NCI-H1048 (cell line): ENCODE measurements around the gene PDLIM1.

Experiments
- DNase-seq: peaks from one replicate; lab custom pipeline; 2025; lab: John Stamatoyannopoulos, UW

PDLIM1 gene

DNA sequence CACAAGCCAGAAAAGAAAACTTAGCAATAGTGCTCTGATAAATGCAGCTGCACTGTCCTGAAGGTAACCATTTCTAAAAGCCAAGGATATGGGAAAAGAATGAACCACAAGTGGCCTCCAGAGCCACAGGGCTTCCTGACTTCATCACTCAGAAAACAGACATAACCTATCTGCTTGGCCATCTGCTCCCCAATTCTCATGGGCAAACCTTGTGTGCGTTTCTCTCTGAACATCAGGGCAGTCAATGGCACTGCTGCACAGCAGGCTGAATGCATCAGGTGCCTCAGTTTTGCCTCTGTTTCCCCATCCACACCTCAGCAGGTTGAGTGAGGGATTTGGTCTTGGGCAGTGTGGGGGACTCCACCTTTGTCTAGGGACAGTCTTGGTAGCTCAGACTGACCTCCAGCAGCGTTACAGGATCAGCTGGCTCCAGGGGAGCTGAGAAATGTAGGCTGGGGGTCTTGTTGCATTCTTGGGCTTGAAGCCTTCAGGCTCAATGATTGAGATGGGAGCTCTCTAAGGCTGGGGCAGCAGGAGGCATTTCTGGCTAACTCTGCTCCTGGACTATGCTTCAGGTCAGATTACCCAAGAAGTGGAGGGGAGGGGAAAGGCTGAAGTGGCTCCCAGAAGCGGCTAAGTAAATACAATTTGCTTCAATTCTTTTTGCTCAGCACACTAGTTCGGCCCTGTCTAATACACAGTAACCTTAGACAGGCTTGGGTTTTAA is 23.6 kb upstream of the PDLIM1 start:
- no peak for DNase-seq

DNA sequence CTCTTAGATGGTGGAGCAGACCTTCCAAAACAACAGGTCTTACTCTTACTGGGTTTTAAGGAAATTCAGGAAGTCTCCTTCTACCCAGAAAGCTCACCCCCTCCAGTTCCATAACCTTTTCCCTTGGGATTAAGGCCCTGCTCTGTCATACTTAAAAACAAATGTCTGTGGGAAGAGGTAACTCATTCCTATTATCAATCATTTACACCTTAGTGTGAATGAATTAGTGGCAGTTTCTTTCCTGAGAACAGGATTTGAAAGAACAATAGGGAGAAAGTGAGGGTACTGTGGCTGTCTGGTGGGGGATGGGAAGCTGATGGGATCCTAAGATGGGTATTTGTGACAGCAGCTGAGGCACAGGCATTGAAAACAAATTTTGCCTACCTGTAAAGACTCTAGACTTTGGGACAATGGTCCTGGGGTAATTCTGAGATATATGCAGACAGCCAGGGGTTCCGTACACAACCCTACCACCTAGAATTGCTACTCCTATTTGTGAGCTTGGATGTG is 22.2 kb upstream of the PDLIM1 start:
- no peak for DNase-seq

DNA sequence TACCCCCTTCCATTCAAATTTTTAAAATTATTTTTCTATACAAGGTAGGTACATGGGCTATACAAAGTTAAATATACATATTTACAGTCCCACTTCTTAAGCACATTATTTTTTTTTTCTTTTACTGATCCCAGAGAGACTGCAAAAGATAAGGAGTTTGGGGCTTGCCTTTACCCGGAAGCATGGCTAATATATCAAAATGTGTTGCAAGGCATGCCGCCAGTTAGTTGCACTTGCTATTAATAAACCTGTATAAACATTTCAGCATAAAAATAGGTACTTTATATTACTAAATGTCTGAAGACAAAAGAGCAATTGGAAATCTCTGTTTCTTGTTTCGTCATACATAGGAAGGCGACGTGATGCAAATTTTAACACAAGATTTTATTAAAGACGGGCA is 21.5 kb upstream of the PDLIM1 start:
- no peak for DNase-seq

DNA sequence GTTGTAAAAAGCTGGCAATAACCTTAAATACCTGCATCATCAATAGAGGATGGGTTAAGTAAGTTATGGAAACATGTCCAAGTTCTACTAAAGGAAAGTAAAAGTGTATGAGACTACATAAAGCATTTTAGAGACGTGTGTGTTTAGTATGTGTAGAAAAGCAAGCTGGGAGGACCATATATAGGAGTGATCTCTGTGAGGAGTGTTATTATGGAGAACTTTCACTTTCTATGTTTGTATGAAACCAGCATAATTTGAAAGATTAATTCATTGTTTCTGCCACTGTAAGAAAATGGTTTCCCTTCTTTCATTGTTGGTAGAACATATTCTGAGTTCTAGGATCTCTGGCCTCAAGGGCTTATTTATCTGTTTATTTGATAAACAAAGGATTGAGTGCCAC is 19.2 kb upstream of the PDLIM1 start:
- no peak for DNase-seq

DNA sequence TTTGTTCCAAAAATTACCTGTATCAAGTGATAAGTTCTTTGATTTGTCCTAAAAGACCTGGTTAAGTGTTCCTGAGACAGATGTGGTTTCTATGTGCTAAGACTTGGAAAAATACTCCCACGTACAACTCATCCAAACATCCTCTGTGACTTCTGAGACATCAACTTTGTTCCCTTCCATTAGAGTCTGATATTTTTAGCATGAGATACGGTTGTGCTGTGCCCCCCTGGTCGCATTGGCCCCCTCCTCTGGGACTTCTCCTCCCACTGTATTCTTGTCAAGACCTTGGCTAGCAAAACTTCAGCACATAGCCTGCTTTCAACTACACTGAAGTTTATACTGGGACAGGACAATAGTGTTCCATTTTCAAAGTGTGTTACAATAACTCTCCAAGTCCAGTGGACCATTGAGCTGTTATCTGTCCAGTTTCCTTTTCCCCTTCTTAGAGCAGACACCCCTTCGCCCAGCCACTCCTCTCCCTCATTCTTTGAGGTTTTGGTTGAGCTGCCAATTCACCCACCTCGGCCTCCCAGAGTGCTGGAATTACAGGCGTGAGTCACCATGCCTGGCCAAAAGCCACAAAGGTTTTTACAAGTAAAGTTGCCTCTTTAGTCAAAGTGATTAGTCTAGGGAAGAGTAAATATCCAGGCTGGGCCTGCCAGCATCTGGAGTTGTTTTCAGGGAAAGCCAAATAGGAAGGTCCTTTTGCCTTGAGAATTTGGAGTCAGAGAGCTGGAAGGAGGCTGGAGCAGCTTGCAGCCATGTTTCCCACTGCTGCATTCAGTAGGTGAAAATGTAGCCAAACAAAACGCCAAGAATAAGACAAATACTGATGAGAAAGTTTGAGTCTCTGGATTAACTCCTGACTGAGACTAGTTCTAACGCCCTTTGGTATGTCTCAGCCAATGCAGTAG is 17.8 kb upstream of the PDLIM1 start:
- no peak for DNase-seq

DNA sequence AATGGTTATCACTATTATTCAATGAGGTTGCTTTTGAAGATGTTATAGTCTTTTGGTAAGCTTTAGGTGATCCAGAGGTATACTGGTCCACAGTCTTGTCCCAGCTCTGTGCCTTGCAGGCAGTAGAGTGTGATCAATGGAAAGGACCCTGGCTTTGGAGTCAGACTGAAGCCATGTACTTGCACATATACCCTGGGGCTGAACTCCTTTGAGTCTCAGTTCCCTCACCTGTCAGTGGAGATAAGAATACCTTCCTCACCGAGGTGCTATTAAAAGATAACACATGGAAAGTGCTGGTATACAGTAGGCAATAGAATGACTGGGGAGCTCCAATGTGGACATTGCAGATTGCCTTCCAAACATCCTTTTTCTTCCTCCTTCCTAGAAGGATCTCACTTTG is 16.0 kb upstream of the PDLIM1 start:
- no peak for DNase-seq

DNA sequence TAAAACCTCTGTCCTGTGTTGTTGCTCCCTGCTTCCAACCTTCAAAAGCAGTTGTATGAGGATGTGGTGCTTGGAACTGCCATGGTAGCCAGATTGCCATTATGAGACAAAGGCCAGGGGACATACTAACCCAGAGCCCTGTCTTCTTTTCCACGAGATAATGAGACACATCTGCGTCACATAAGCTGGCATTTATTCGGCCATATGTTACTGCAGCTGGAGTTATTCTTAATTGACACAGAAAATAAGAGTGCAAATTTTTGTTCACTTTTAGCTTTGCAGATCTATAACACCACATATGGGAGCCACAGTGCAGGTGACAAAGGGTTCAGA is 15.5 kb upstream of the PDLIM1 start:
- DNase-seq = no peak

DNA sequence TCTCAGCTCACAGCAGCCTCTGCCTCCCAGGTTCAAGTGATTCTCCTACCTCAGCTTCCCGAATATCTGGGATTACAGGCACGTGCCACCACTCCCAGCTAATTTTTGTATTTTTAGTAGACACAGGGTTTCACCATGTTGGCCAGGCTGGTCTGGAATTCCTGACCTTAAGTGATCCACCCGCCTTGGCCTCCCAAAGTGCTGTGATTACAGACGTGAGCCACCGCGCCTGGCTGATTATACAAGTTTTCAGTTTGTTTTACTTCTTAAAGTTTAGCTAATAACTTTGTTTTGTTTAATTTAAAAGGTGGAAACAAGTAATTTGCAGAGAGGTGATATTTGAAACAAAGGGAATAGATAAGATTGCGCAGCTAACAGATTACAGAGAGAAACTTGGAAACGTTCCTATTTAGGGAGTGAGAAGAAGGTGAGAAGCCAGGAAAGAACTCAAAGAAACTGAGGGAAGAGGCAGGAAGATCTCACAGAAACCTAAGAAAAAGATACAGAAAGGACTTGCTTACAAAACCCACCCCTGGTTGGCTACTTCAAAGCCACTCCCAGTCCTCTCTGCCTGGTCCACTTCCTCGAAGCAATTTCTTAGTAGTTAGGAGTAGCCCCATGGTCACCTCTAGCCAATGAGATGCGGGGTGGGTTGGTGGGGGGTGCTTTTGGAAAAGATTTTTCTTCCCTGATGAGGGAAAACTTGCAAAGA is 15.0 kb upstream of the PDLIM1 start:
- DNase-seq = no peak

DNA sequence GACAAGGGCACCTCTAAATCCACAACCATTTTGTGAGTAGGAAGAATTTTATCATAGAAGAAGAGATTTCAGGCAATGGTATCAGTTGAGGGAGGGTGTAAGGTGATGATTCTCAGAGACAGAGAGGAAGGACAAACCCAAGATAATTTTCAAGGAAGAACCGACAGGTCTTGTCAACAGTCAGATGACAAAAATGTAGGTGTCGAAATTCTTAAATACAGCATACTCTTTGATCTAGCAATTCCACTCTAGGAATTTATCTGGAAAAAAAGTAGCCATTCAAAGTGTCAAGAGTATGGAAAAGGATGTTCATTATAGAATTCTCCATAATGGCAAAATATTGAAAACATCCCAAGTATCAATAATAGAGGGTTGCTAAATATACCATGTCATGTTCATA is 14.2 kb upstream of the PDLIM1 start:
- DNase-seq = no peak

DNA sequence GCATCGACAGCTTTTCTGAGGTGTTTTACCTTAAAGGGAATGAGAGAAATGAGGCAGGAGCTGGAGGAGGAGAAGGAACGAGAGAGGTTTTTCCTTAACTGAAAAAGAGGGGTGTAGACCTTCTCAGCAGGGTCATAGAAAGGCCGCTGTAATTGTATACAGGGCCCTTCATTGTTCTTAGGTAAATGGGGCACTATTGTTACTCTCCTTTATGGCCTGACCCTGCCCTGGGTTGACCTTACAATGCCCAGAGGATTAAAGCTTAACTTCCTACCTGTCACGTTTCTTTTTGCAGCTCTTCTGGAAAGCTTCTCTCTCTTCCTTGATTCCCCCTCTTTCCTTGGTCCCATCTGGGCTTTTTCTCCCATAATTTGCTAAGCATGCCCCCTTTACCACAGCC is 13.7 kb upstream of the PDLIM1 start:
- no peak for DNase-seq

DNA sequence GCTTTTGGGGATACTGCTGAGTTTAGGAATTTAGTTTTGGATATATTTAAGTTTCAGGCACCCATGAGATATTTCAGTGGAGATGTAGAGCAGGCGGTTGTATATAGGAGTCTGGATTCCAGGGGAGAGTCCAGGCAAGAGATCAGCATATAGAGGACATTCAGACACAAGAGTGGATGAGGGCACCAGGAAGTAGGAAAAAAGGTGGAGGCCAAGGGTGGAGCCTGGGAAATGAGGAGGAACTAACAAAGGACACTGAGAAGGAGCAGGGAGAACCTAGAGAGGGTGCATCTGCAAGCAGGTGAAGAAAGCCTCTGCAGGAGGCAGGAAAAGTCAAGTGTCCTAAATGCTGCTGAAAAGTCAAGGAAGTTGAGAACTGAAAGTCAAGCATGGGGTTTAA is 13.1 kb upstream of the PDLIM1 start:
- no peak for DNase-seq

DNA sequence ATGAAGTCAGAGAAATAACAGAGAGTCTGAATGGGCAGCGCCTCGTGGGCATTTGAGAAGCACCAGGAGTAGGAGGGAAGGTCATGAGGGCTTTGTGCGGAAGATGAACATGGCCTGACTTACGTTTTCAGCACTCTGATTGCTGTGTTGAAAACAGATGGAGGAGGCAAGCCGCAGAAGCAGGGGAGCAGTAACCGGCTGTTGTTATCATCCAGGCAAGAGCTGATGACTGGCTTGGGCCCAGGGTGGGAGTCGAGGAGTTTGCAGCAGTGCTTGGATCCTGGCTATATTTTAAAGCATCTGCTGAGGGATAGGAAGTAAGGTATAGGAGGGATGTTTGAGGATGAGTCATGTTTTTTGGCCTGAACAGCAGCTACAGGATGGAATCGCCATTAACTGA is 12.7 kb upstream of the PDLIM1 start:
- DNase-seq = no peak

DNA sequence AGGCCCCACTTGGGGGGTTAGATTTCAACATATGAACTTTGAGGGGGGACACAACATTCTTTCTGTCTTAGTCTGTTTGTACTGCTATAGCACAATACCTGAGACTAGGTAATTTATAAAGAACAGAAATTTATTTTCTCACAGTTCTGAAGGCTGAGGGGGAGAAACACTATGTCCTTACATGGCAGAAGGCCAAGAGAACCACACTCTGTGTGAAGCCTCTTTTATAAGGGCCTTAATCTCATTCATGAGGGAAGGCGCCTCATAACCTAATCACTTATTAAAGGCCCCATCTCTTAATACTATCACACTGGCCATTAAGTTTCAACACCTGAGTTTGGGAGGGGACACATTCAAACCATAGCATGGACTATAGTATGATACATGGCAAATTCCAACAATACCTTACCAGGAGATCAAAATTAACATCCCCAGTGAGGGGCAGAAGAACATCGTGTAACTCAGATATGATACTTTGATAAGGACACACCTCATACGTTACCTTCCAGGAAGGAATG is 9.3 kb upstream of the PDLIM1 start:
- DNase-seq = no peak

DNA sequence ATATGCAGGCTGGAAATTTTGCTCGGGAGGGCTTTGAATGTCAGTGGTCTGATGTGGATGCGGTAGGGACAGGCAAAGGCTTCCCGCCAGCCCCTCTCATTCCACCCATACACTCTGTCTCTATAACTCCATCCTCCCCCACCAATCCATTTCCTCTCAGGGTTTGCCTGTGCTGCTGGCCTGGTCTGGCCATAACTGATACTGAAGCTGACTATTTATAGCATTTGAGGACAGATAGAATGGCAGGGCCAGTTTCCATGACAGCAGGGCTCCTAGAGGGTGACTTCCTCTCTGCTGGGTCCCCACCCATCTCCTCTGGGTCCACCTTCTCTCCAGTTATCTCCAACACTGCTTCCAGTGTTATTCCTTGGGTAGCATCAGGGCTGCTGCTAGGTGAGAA is 6.6 kb upstream of the PDLIM1 start:
- DNase-seq = no peak

DNA sequence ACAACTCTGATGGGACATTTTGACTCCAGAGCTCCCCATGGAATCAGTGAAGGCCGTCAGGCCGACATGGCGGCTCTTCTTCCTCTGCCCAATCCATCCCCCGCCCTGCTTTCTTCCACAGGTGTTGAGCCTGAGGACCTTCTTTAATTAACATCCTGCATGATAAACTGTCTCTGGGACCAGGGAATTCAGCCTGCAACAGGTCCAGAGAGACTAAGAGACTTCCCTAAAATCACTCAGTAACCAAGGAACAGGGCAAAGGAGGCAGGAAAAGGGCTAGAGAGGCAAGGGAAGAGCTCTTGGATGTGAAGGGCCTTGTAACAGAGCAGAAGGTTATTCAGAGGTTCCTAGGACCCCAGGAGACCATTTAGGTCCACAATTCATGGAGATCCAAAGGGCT is 6.0 kb upstream of the PDLIM1 start:
- no peak for DNase-seq

DNA sequence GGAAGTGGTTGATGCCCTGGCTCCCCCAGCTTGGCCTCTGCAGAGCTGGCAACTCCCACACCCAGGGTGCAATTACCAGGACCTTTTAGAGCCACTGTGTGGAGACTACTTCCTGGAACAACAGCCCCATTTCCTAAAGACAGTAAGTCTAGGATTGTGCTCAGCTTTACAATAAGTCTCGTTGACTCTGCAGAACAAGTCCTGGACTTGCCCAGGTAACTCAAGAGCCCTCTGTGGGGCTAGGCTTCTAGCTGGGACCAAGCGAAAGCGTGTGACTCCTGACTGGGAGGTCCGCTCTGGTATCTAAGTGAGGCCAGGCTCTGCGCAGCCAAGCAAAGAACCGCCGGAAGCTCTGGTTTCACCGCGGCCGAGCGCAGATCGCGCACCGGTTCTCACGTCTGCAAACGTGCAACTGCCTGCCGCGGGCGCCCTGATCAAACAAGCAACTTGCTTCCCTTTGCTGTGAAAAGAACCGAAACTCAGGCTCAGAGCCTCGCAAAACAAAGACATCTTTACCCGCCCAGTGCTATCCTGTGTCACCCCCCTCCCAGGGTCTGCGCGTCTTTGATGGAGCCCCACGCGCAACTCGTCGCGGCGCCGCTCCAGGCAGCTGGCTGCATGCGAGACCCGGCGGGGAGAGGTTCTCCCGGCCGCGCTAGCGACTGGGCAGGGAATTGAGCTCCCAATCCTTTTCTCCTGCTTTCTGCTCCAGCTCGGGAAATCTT is 4.4 kb upstream of the PDLIM1 start:
- no peak for DNase-seq

DNA sequence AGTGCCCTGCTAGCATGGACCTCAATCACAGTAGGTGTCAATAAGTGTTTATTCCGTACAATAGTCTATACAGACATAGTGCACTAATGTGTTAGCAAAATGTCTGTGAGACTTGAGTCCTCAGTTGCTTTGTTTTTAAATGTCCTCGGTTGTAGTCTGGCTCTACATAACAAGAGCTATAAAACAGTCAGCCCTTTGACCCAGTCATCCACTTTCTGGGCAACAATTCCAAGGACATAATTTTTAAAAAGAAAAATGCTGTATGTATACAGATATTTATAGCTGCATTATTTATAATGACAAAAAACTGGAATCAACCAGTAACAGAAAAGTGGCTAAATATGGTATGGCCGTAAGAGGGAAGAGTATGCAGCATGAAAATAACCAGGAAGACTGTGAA is 2.8 kb upstream of the PDLIM1 start:
- DNase-seq = no peak

DNA sequence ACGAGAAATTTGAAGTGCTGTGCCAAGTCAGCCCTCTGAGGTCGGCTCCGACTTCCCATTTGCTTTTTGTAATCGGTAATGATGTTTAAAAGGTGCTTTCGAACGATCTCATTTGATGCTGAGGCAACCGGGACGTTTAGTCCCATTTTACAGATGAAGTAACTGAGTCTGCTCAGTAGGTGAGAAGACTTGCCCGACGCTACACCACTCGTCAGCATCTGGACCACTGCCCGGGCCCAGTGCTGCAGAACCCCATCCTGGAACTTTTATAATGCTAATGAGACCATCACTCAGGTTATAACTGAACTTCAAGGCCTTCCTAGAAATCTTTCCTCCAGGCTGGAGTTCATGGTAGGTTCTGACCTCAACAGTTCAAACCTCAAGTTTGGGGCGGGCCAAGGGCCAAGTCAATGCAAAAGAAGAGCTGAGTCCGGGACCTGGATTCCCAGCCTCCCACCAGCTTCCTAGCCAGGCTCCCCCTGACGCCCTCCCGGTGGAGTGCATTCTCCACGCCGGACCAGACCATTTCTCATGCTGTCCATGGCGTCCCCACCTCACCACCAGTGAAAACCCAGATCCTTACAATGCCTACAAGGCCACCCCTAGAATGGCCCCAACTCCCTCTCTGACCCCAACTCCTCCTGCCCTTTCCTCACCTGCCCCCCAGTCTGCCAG is 699 bp upstream of the PDLIM1 start:
- DNase-seq = no peak

DNA sequence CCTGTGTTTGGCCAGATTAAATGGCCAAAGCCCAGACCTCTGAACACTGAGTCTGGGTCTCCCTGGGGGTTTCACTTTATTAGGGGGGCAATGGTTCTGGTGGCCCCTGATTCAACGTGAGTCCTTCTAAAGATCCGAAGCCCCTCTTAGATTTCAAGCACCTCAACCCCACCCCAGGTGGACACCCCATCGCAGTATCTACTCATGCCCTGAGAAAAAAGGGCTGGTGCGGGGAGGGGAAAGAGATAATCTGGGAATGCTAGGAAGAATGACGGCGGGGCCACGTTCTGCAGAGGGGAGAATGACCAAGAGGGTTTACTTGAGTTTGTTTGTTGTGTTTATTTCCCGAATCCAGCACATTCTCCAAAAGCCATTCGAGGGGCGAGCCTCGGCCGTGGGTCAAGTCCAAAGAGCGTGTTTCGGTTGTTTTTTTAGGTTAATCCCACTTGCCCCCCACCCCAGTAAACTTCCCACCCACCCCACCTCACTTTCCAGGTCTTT is 832 bp downstream of the PDLIM1 start:
- no peak for DNase-seq

DNA sequence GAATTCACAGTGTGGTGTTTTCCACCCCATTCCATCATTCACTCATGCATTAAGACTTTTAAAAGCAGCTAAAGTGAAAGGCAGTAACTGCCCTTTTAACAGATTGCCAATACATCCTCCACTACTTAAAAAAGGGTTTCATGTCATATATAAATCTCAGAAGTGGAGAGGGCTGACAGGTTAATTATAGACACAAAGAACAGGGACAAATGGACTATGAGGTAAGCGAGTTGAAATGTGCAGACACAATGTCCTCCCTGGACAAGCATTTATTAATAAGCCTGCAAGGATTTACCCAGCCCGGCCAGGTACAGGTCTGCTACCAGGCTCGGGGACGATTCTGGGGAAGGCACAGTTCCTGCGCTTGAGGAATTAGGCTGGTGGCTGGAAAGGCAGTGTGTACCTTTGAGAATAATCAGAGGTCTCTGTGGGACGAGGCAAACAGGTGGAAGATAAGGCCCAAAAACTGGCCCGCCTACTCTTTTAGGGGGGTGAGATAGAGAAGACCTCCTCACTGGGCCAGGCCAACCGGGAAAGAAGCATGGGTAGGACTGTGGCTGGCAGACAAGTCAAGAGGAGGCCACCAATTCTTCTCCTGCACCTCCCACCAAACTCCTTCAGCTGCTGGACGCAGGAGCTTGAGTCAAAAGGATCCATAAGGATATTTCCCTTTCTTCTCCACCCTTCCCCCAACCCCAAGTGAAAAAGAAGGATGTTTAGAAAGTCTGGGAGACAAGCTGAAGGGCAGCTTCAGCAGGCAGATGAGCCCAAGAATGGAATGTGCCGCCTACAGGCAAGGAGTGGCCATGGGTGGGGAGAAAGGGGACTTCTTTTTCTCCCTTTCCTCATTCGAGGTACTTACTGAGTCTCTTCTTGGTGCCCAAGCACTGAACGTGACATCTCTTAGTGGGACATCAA is 1.5 kb downstream of the PDLIM1 start:
- DNase-seq = no peak
